ENCODE data around the gene RIMBP2. TPM values are rescaled to one million over a fixed set of nuclear protein-coding genes. Genes with fewer than 3 reads are reported as not detected.

RIMBP2 gene
- total and polyA plus RNA-seq, 9 donors = 1.1 to 16.2 (median 3.5) TPM

GRCh38 chr12:130460611-130461446, 255.3 kb downstream of the RIMBP2 start:
- H3K4me1 ChIP-seq (ENCODE audit: insufficient read depth) = no peaks in the 10 kb centered on the region
- WGBS, 3 donors = 79 to 83% (median 82%) methylated on average over 27 to 28 of the region's 28 CpGs
- DNase-seq = no peak
- no peak overlapping the region for H3K4me3 ChIP-seq
- intact Hi-C loops (cut with DNase I) = no loop called here
- H3K27ac ChIP-seq = no peak overlapping the region
- no peaks in the 10 kb centered on the region for H3K27me3 ChIP-seq
- no peaks in the 10 kb centered on the region for H3K36me3 ChIP-seq
- no peak for TF ChIP-seq CTCF (IDR thresholded peaks at IDR 0.05)
- H3K9me3 ChIP-seq = no peaks in the 10 kb centered on the region

GRCh38 chr12:130459916-130460315, 256.2 kb downstream of the RIMBP2 start:
- Histone ChIP-seq H3K27ac (no peak overlapping the region), H3K36me3 (no peaks in the 10 kb centered on the region), H3K4me3 (no peak overlapping the region), H3K4me1 (ENCODE audit: insufficient read depth) (no peaks in the 10 kb centered on the region), H3K27me3 (no peaks in the 10 kb centered on the region), H3K9me3 (no peaks in the 10 kb centered on the region)
- 72 to 82% (median 81%) methylated on average over 11 of the region's 11 CpGs for WGBS, 3 donors
- intact Hi-C loops (cut with DNase I) = no loop called here
- TF ChIP-seq CTCF (IDR thresholded peaks at IDR 0.05) = no peak
- TF ChIP-seq POLR2A (IDR thresholded peaks at IDR 0.05) = no peak
- no peak for TF ChIP-seq EP300 (IDR thresholded peaks at IDR 0.05)
- no peak for DNase-seq

- intact Hi-C loops (cut with DNase I) = no loop called here
- no peak overlapping the region for H3K4me3 ChIP-seq
- no peaks in the 10 kb centered on the region for H3K9me3 ChIP-seq
- DNase-seq = no peak
- no peaks in the 10 kb centered on the region for H3K4me1 ChIP-seq (ENCODE audit: insufficient read depth)
- H3K36me3 ChIP-seq = no peaks in the 10 kb centered on the region
- no peak overlapping the region for H3K27ac ChIP-seq
- no peak for TF ChIP-seq CTCF (IDR thresholded peaks at IDR 0.05)
- no peak for TF ChIP-seq EP300 (IDR thresholded peaks at IDR 0.05)
- TF ChIP-seq POLR2A (IDR thresholded peaks at IDR 0.05) = no peak
- no peaks in the 10 kb centered on the region for H3K27me3 ChIP-seq
- WGBS, 3 donors = 75 to 88% (median 78%) methylated on average over 10 to 12 of the region's 12 CpGs
Measured at GRCh38 chr12:130458341-130458740, 257.8 kb downstream of the RIMBP2 start.

GRCh38 chr12:130457215-130457614, 258.9 kb downstream of the RIMBP2 start:
- intact Hi-C loops (cut with DNase I) = no loop called here
- WGBS, 3 donors = 68 to 80% (median 78%) methylated on average over 9 of the region's 9 CpGs
- TF ChIP-seq EP300 (IDR thresholded peaks at IDR 0.05) (no peak), POLR2A (IDR thresholded peaks at IDR 0.05) (no peak), CTCF (IDR thresholded peaks at IDR 0.05) (no peak)
- Histone ChIP-seq H3K36me3 (no peaks in the 10 kb centered on the region), H3K27me3 (no peaks in the 10 kb centered on the region), H3K27ac (no peak overlapping the region), H3K4me3 (no peak overlapping the region), H3K9me3 (no peaks in the 10 kb centered on the region), H3K4me1 (ENCODE audit: insufficient read depth) (no peaks in the 10 kb centered on the region)
- DNase-seq = no peak
